ENCODE results near the gene SOCS3.

SOCS3 gene

DNA sequence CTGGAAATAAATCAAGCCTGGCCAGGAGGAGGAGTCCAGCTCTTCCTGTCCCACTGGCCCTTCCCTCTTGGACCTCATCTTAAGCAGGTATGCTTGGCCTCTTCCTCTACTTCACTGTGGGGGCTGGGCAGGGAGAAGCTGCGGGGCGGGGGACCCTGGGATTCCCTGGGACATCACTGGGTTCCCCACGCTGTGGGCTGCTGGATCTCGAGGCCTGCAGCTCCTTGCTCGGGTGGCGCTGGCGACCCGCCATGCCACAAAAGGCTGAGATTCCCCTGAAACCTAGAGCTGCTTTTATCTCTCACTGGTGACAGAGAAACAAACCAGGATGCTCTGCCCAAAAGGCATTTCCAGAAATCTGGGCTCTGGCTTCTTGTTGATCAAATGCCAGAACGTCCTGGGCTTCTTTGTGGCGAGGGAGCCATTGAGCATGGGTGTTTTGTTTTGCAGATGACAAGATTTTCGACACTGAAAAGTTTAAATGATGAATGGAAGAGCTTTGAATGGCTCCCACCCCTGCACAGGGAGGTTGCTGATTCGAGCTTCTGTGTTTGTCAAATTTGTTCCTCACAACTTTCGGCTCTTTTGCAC, 10.0 kb upstream of the SOCS3 start:
- H3K4me3 ChIP-seq (ENCODE audit: low read depth, low read length), result no peak overlapping the region
- DNase-seq (ENCODE audit: low read depth), result no peak
- TF ChIP-seq, protein P1, sequence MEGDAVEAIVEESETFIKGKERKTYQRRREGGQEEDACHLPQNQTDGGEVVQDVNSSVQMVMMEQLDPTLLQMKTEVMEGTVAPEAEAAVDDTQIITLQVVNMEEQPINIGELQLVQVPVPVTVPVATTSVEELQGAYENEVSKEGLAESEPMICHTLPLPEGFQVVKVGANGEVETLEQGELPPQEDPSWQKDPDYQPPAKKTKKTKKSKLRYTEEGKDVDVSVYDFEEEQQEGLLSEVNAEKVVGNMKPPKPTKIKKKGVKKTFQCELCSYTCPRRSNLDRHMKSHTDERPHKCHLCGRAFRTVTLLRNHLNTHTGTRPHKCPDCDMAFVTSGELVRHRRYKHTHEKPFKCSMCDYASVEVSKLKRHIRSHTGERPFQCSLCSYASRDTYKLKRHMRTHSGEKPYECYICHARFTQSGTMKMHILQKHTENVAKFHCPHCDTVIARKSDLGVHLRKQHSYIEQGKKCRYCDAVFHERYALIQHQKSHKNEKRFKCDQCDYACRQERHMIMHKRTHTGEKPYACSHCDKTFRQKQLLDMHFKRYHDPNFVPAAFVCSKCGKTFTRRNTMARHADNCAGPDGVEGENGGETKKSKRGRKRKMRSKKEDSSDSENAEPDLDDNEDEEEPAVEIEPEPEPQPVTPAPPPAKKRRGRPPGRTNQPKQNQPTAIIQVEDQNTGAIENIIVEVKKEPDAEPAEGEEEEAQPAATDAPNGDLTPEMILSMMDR (IDR thresholded peaks at IDR 0.05; ENCODE audit: insufficient read depth, low read depth, low read length, missing control alignments), result no peak

DNA sequence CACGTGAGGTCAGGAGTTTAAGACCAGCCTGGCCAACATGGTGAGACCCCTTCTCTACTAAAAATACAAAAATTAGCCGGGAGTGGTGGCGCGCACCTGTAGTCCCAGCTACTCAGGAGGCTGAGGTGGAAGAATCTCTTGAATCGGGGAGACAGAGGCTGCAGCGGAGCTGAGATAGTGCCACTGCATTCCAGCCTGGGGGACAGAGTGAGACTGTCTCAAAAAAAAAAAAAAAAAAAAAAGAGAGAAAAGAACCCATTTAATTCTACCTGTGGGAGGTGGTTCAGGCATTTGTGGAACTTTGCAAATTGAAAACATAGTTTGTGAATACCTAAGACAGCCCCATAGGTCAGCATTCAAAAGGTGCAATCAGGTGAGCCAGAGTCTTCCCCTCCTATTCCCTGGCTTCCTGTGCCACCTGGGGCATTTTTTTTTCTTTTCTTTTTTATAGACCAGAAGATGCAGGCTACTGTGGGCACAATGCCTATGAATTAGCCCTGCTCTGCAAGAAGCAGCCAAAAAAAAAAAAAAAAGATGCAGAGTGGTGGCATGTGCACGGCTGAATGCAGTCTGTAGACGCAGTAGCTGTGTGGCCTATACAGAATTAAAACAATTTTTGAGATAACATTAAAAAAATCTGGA, 9.1 kb upstream of the SOCS3 start:
- TF ChIP-seq, protein P1 (IDR thresholded peaks at IDR 0.05; ENCODE audit: insufficient read depth, low read depth, low read length, missing control alignments), result no peak
- no peak overlapping the region for H3K4me3 ChIP-seq (ENCODE audit: low read depth, low read length)
- DNase-seq (ENCODE audit: low read depth), result no peak

DNA sequence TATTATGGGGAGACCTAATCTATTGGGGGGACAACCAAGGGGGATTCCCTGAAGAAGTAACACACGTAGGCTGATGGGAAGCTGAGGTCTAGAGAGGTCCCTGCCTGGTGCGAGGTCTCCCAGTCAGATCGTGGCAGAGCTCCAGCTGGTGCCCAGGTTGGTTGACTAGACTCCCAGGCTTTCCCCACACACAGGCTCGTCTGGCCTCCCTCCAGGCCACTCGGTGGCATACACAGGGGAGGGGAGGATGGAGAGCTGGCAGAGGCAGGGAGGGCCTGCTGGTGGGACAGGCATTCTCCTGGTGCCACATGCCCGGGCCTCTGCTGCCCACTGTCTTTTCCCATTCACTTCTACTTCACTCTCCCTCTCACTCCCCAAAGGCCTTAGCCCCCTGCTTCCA, 8.5 kb upstream of the SOCS3 start:
- DNase-seq (ENCODE audit: low read depth), result no peak
- no peak overlapping the region for H3K4me3 ChIP-seq (ENCODE audit: low read depth, low read length)
- TF ChIP-seq, protein P1 (IDR thresholded peaks at IDR 0.05; ENCODE audit: insufficient read depth, low read depth, low read length, missing control alignments), result no peak

DNA sequence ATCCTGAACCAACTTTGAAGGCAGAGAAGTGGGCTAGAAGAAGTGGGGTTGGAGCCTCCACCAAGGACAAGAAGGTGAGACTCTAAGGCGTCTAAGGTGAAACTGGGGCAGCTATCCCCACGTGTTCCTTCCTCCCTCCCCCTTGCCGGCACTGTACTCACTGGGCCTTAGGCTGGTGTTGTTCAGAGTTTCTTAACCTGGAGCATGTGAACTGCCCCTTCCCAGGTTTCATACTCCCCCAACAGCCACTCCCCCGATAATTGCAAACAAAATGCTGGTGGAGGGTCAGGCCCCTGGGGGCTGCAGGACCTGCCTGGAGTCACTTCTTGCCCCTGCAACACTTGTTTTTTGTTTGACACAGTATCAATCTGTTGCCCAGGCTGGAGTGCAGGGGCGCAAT, 7.3 kb upstream of the SOCS3 start:
- no peak overlapping the region for H3K4me3 ChIP-seq (ENCODE audit: low read depth, low read length)
- TF ChIP-seq, protein P1 (IDR thresholded peaks at IDR 0.05; ENCODE audit: insufficient read depth, low read depth, low read length, missing control alignments), result no peak
- no peak for DNase-seq (ENCODE audit: low read depth)

DNA sequence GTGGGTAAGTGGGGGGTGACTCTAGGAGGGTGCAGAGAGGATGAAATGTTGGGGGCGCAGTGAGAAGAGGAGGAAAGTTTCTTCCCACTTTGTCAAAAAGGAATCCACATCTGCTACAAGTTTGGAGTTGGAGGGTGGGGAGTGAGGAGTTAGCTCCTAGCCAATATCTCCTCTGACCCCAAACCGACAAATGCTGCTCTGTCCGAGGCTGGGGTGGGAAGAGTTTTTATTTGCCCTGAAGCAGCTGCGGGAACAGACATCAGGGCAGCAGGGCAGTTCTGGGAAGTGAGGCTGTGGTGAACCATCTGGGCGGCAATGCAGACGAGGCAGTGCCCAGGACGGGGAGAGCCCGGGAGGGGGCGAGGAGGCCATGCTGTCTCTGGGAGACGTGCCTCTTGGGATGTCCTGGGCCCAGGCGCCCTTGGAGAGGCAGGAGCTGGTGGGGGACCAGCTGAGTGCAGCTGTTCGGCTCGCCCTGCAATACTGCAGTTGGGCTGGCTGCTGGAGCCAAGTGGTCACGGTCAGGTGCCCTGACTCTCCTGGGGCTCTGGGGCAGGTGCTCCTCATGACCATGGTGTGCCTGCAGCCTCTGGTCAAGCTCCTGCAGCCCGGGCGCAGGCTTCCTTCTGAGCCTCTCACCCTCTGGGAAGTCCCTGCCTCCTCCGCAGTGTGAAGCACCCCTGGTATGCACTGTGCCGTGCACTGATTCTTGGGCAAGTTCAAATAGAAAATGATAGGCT, 6.4 kb upstream of the SOCS3 start:
- no peak for DNase-seq (ENCODE audit: low read depth)
- TF ChIP-seq, protein P1 (IDR thresholded peaks at IDR 0.05; ENCODE audit: insufficient read depth, low read depth, low read length, missing control alignments), result no peak
- H3K4me3 ChIP-seq (ENCODE audit: low read depth, low read length), result no peak overlapping the region

DNA sequence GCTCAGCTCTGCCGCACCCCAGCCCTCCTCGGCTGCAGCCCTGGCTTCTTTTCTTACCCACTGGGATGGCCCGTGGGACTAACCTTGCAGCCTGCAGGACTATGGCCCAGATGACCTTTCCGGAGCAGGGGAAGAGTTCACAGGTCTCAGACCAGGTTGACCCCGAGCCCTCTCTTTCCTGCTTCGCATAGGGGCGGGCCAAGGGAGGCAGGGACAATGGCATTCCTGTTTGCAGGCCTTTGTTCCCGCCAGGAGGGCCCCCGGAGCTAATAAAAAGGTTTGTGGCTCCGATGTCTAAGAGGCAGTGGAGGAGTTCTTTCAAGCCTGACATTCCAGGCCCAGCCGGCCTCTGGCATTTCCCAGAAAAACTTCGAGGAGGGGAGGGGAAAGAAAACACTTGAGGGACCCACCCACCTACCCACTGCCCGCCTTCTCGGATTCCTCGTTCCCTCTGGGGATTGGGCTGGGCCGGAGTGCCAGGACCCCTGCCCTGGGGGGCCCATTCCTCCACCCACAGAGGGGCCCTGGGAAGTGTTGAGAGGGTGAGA, 5.8 kb upstream of the SOCS3 start:
- no peak overlapping the region for H3K4me3 ChIP-seq (ENCODE audit: low read depth, low read length)

More for the DNA sequence above, 5.8 kb upstream of the SOCS3 start:
- no peak for DNase-seq (ENCODE audit: low read depth)
- TF ChIP-seq, protein P1 (IDR thresholded peaks at IDR 0.05; ENCODE audit: insufficient read depth, low read depth, low read length, missing control alignments), result no peak

All from GM12865 (cell line).